Psoas muscle (tissue), 8 donors: ENCODE measurements around the gene CTBP2. TPM values are rescaled to one million over a fixed set of nuclear protein-coding genes. Genes with fewer than 3 reads are reported as not detected.
A peak's percentile ranks its signal among the peaks of the same experiment; 100 is the strongest.

Source experiments
- ATAC-seq, 4 donors: fragments of 200-7000 bp; cut with Tn5 transposase; one replicate each; pipeline ENCODE4 v1.9.1; 2020; ENCODE audit warnings: moderate library complexity in 3 of 4, mild to moderate bottlenecking in 2 of 4
- DNase-seq, 2 donors: peaks; one replicate each; pipeline ENCODE4 v3.0.0-alpha.2; 2020
- H3K27ac ChIP-seq: fragments of 200-600 bp; one replicate; pipeline ENCODE4 v1.8.0; 2022
- H3K27me3 ChIP-seq, 3 donors: fragments of 200-600 bp in 1 of 3; one replicate each; pipeline versions ENCODE4 v1.6.1 to v1.8.0; 2013 to 2022; ENCODE audit warnings: low read length in 2 of 3, mild to moderate bottlenecking in 2 of 3, moderate library complexity in 1 of 3; ENCODE audit not compliant: insufficient read depth in 3 of 3
- H3K36me3 ChIP-seq, 2 donors: fragments of 200-600 bp in 1 of 2; one replicate each; pipeline versions ENCODE4 v1.6.1 to v1.8.0; 2013 to 2022; ENCODE audit warnings: low read depth in 1 of 2, mild to moderate bottlenecking in 1 of 2, moderate library complexity in 1 of 2; ENCODE audit not compliant: insufficient read depth in 1 of 2
- H3K4me1 ChIP-seq: fragments of 200-600 bp; one replicate; pipeline ENCODE4 v1.8.0; 2022
- H3K4me3 ChIP-seq: fragments of 200-600 bp; one replicate; pipeline ENCODE4 v1.8.0; 2022; ENCODE audit warnings: mild to moderate bottlenecking
- H3K9me3 ChIP-seq: fragments of 200-600 bp; one replicate; pipeline ENCODE4 v1.8.0; 2022
- WGBS, 3 donors: extraction: QIAGEN DNeasy Blood & Tissue Kit; methylation state at CpG; one replicate each; pipeline versions ENCODE4 v1.1.6 to v1.1.7; 2013; 5-methylcytosine and 5-hydroxymethylcytosine counted together
- intact Hi-C, 2 donors: fragments of 100-400 bp; cut with DNase I; formaldehyde crosslinking; loops; one replicate each; pipeline versions ENCODE4 v1.11.0 to v1.14.2; 2022
- polyA plus RNA-seq, 3 donors: library from polyadenylated mRNA; stranded (reverse); fragments of 200-250 nt; gene quantifications; one replicate each; pipeline ENCODE4 v1.2.3, GENCODE V29; 2013
- total RNA-seq, 4 donors: library from RNA; stranded (reverse); fragmentation: NEBNext Ultra II Directional in 2 of 4; extraction: Animal tissue kit (Norgen Biotek cat#: 25700) in 2 of 4; gene quantifications; one replicate each; pipeline versions ENCODE4 v1.2.1 to v1.2.4, GENCODE V29; 2021 to 2023
- TF ChIP-seq, protein P1 (sequence below): fragments of 200-600 bp; IDR thresholded peaks from one replicate; pipeline ENCODE4 v1.8.0; 2022; ENCODE audit warnings: antibody characterized with exemption
- donor health status: healthy with polysubstance abuse.
- donor health status: DM: no; HTN: no; CAD: no; lungs with moderate emphysema.
- donor health status: Bipolar disorder and iron deficiency.
- donor health status: healthy.
- donor health status: DM: yes; HTN: yes; CAD: no.
- donor health status: DM: no; HTN: no; CAD: no.
- donor health status: DM: no; HTN: no; CAD: no.
- donor health status: DM: yes; HTN: yes; CAD: no.

CTBP2 gene
- total and polyA plus RNA-seq, 7 donors = 14.7 to 49.8 (median 33.0) TPM

DNA sequence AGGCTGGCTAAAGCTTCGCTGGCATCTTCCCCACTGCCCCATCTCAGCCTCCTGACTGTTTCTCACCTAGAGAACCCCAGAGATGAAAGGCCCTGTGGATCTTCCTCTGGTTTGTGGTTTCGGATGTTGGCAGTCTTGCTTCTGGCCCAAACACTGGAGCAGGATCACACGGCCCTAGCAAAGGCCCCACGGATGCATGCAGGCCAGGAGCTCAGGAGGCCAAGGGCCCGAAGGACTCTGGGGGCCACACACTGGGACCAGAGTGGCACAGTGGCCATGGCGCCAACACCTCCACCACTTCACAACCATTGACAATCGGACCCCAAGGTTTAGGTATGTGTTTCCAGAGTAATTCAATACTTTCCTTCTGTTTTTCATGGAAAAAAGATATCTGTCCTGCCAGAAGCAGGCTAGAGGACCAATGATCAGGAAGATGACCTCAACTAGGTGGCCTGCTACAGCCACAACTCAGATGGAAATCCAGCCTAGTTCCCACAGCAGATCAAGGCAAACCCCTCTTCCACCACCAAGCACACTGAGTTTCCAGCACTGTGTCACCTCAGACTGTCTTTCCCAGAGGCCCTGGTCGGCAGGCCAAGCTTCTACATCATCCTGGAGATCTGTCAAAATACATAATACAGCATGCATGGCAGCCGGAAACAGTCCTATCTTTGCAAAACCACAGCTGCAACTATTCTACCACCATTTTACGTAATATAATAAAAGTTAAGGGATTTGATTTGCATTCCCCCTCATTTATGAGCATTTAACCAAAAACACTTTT is 53.0 kb downstream of the CTBP2 start:
- no peaks in the 10 kb centered on the region for H3K27me3 ChIP-seq
- ATAC-seq = peak in 2 of 4 donors; percentile 23 to 52
- TF ChIP-seq, protein P1, sequence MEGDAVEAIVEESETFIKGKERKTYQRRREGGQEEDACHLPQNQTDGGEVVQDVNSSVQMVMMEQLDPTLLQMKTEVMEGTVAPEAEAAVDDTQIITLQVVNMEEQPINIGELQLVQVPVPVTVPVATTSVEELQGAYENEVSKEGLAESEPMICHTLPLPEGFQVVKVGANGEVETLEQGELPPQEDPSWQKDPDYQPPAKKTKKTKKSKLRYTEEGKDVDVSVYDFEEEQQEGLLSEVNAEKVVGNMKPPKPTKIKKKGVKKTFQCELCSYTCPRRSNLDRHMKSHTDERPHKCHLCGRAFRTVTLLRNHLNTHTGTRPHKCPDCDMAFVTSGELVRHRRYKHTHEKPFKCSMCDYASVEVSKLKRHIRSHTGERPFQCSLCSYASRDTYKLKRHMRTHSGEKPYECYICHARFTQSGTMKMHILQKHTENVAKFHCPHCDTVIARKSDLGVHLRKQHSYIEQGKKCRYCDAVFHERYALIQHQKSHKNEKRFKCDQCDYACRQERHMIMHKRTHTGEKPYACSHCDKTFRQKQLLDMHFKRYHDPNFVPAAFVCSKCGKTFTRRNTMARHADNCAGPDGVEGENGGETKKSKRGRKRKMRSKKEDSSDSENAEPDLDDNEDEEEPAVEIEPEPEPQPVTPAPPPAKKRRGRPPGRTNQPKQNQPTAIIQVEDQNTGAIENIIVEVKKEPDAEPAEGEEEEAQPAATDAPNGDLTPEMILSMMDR = no peak
- H3K36me3 ChIP-seq = peaks cover 0 to 30% of the 10 kb centered on the region in 2 donors
- peak in 1 of 2 donors; percentile 18 for DNase-seq
- 63 to 78% (median 65%) methylated on average over 10 of the region's 10 CpGs for WGBS, 3 donors
- no peak overlapping the region for H3K4me3 ChIP-seq
- H3K27ac ChIP-seq = no peak overlapping the region
- intact Hi-C loops = no loop called here
- peaks cover 48% of the 10 kb centered on the region for H3K4me1 ChIP-seq
- peaks cover 3% of the 10 kb centered on the region for H3K9me3 ChIP-seq

DNA sequence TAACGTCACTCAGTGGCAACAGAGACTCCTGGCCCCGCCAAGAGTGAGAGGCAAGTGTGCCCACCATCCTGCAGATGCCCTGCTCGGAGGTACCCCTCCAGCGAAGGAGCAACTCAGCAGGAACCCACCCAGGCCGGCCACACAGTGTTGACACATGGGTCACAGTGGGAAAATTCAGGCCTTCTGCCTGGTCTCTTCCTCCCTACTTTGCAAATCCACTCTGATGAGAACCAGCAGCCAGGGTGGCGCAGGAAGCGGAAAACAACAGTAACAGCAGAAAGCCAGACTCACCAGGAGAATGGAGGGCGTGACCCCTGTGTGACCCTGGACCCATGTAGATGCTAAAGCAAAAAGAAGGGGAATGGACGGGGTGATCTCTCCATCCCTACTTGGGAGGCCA is 53.8 kb downstream of the CTBP2 start:
- H3K36me3 ChIP-seq = peaks cover 0 to 30% of the 10 kb centered on the region in 2 donors
- intact Hi-C loops = no loop called here
- ATAC-seq = no peak

DNA sequence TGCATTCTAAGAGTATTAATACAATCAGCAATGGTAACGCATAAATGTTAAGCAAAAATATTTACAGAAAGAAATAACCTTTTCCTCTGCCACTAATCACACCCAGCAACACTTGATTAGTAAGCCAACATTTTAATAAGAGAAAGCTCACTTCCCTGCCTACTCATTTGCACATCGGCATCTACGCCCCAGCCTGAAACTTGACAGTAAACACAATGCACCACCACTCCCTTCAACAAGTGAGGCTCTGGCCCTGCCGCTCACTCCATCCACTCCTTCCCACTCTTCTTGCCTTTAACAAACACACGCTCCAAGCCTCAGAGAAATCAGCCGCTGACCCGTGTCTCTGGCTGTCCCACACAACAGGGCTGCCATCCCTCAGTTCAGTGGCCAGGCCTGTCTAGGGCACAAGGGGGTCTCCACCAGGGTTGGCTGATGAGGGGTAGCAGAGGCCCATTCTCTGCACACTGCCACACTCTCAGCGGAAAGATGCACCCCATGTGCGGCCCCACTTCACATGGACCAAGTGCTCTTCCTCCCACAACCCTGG is 54.6 kb downstream of the CTBP2 start:
- TF ChIP-seq, protein P1 = no peak
- Histone ChIP-seq H3K27ac (no peak overlapping the region), H3K27me3 (no peaks in the 10 kb centered on the region), H3K9me3 (peaks cover 3% of the 10 kb centered on the region), H3K4me3 (no peak overlapping the region), H3K36me3 (peaks cover 0 to 29% of the 10 kb centered on the region in 2 donors), H3K4me1 (peaks cover 48% of the 10 kb centered on the region)
- DNase-seq (peak in 1 of 2 donors; percentile 17), ATAC-seq (no peak)
- WGBS, 3 donors = 88 to 91% (median 90%) methylated on average over 9 of the region's 9 CpGs
- intact Hi-C loops = no loop called here

More for the DNA sequence above, 53.8 kb downstream of the CTBP2 start:
- peaks cover 3% of the 10 kb centered on the region for H3K9me3 ChIP-seq
- no peak overlapping the region for H3K4me3 ChIP-seq
- H3K27ac ChIP-seq = no peak overlapping the region
- WGBS, 3 donors = 93 to 97% (median 94%) methylated on average over 9 of the region's 9 CpGs
- H3K4me1 ChIP-seq = peaks cover 47% of the 10 kb centered on the region
- no peak for DNase-seq
- H3K27me3 ChIP-seq = no peaks in the 10 kb centered on the region
- TF ChIP-seq, protein P1 = no peak

DNA sequence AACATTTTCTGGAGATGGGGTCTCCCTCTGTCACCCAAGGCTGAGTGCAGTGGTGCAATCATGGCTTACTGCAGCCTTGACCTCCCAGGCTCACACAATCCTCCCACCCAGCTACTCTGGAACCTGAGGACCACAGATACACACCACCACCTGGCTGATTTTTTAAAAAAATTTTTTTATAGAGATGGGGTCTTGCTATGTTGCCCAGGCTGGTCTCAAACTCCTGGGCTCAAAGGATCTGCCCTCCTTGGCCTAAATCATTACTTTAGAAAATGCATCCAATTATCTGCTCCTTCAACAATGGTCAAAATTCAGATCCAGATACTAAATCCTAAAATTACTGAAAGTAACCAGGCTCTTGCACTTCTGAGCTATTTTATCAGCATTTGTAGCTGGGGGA is 55.2 kb downstream of the CTBP2 start:
- peaks cover 0 to 22% of the 10 kb centered on the region in 2 donors for H3K36me3 ChIP-seq

More for the DNA sequence above, 55.2 kb downstream of the CTBP2 start:
- peak in 1 of 2 donors; percentile 18 for DNase-seq
- Histone ChIP-seq H3K4me1 (peaks cover 48% of the 10 kb centered on the region), H3K9me3 (peaks cover 3% of the 10 kb centered on the region), H3K27me3 (no peaks in the 10 kb centered on the region), H3K27ac (no peak overlapping the region), H3K4me3 (no peak overlapping the region)
- TF ChIP-seq, protein P1 = no peak
- intact Hi-C loops = no loop called here
- ATAC-seq = no peak
